SK-N-SH treated with all-trans-retinoic acid at 6 μM for 48 hours (cell line): Measurements from ENCODE around the gene KLK3.

ENCODE experiments used
- ATAC-seq: fragments of 200-7000 bp; cut with Tn5 transposase; 3 replicates; pipeline ENCODE4 v1.9.1; 2020; ENCODE audit warnings: mild to moderate bottlenecking, moderate library complexity
- ARNTL ChIP-seq: fragments of 450-650 bp; formaldehyde crosslinking; IDR thresholded peaks from 2 replicates; pipeline ENCODE4 v1.5.0; 2020; ENCODE audit warnings: low read depth, mild to moderate bottlenecking, moderate library complexity, borderline replicate concordance
- BACH2 ChIP-seq: fragments of 250-450 bp; sonication (Bioruptor Pico); IDR thresholded peaks from 2 replicates; pipeline ENCODE4 v1.9.0; 2021; ENCODE audit warnings: mild to moderate bottlenecking, borderline replicate concordance
- CREB5 ChIP-seq: fragments of 250-450 bp; sonication (Bioruptor Pico); IDR thresholded peaks from 2 replicates; pipeline ENCODE4 v1.5.1; 2020; ENCODE audit warnings: low read depth, mild to moderate bottlenecking, moderate library complexity
- CSDC2 ChIP-seq: fragments of 250-450 bp; sonication (Bioruptor Pico); IDR thresholded peaks from 2 replicates; pipeline ENCODE4 v1.5.0; 2020; ENCODE audit warnings: mild to moderate bottlenecking, moderate library complexity
- CSRNP3 ChIP-seq: fragments of 250-450 bp; sonication (Bioruptor Pico); IDR thresholded peaks from 2 replicates; pipeline ENCODE4 v1.5.1; 2021; ENCODE audit warnings: mild to moderate bottlenecking, moderate library complexity
- ESRRG ChIP-seq: fragments of 250-450 bp; sonication (Bioruptor Pico); IDR thresholded peaks from 2 replicates; pipeline ENCODE4 v1.6.1; 2021; ENCODE audit warnings: mild to moderate bottlenecking
- GLIS3 ChIP-seq: fragments of 250-450 bp; sonication (Bioruptor Pico); IDR thresholded peaks from 2 replicates; pipeline ENCODE4 v1.5.0; 2020; ENCODE audit warnings: mild to moderate bottlenecking, moderate library complexity
- ISL1 ChIP-seq: fragments of 250-450 bp; sonication (Bioruptor Pico); IDR thresholded peaks from 2 replicates; pipeline ENCODE4 v2.1.2; 2022; ENCODE audit warnings: mild to moderate bottlenecking, moderate library complexity
- OSR1 ChIP-seq: fragments of 250-450 bp; sonication (Bioruptor Pico); IDR thresholded peaks from 2 replicates; pipeline ENCODE4 v1.8.0; 2022; ENCODE audit warnings: moderate library complexity, mild to moderate bottlenecking, inconsistent platforms
- PATZ1 ChIP-seq: fragments of 250-450 bp; sonication (Bioruptor Pico); IDR thresholded peaks from 2 replicates; pipeline ENCODE4 v1.8.0; 2020; ENCODE audit warnings: mild to moderate bottlenecking, moderate library complexity, borderline replicate concordance
- POU6F1 ChIP-seq: fragments of 250-450 bp; sonication (Bioruptor Pico); IDR thresholded peaks from 2 replicates; pipeline ENCODE4 v1.8.0; 2021; ENCODE audit warnings: low read depth, mild to moderate bottlenecking, moderate library complexity, borderline replicate concordance
- PPARA ChIP-seq: fragments of 250-450 bp; sonication (Bioruptor Pico); IDR thresholded peaks from 2 replicates; pipeline ENCODE4 v1.5.0; 2020; ENCODE audit warnings: mild to moderate bottlenecking, borderline replicate concordance
- RARB ChIP-seq: fragments of 250-450 bp; sonication (Bioruptor Pico); IDR thresholded peaks from 2 replicates; pipeline ENCODE4 v1.8.0; 2021; ENCODE audit warnings: mild to moderate bottlenecking, moderate library complexity
- SNAI2 ChIP-seq: fragments of 250-450 bp; sonication (Bioruptor Pico); IDR thresholded peaks from 2 replicates; pipeline ENCODE4 v1.5.0; 2020; ENCODE audit warnings: mild to moderate bottlenecking, moderate library complexity
- TCF4 ChIP-seq: fragments of 250-450 bp; sonication (Bioruptor Pico); IDR thresholded peaks from 2 replicates; pipeline ENCODE4 v1.8.0; 2021; ENCODE audit warnings: mild to moderate bottlenecking, moderate library complexity, borderline replicate concordance
- TSHZ2 ChIP-seq: fragments of 250-450 bp; sonication (Bioruptor Pico); IDR thresholded peaks from 2 replicates; pipeline ENCODE4 v1.5.0; 2020; ENCODE audit warnings: mild to moderate bottlenecking, moderate library complexity
- ZC3H10 ChIP-seq: fragments of 250-450 bp; sonication (Bioruptor Pico); IDR thresholded peaks from 2 replicates; pipeline ENCODE4 v1.5.1; 2021; ENCODE audit warnings: mild to moderate bottlenecking, moderate library complexity
- ZFP3 ChIP-seq: fragments of 250-450 bp; sonication (Bioruptor Pico); IDR thresholded peaks from 2 replicates; pipeline ENCODE4 v1.5.0; 2020; ENCODE audit warnings: mild to moderate bottlenecking, moderate library complexity
- ZFP30 ChIP-seq: fragments of 450-650 bp; formaldehyde crosslinking; IDR thresholded peaks from 2 replicates; pipeline ENCODE4 v1.5.0; 2022; ENCODE audit warnings: mild to moderate bottlenecking, moderate library complexity
- ZNF8 ChIP-seq: fragments of 450-650 bp; formaldehyde crosslinking; IDR thresholded peaks from 2 replicates; pipeline ENCODE4 v1.5.0; 2020; ENCODE audit warnings: mild to moderate bottlenecking, moderate library complexity

KLK3 gene

GRCh38 chr19:50823389-50824042 lies 31.2 kb upstream of the KLK3 start, which contains the start of gene KLK1 (continued):
- TF ChIP-seq TSHZ2 (CRISPR knock-in tag) (no peak), ARNTL (CRISPR knock-in tag) (no peak), POU6F1 (no peak), ESRRG (CRISPR knock-in tag) (no peak), PPARA (CRISPR knock-in tag) (no peak)

GRCh38 chr19:50826492-50827240 lies 28.0 kb upstream of the KLK3 start:
- ATAC-seq: no peak
- TF ChIP-seq ARNTL (CRISPR knock-in tag) (no peak), PPARA (CRISPR knock-in tag) (no peak), OSR1 (CRISPR knock-in tag) (no peak), SNAI2 (CRISPR knock-in tag) (no peak), CSRNP3 (CRISPR knock-in tag) (no peak), ZFP3 (no peak), CSDC2 (CRISPR knock-in tag) (no peak), BACH2 (no peak), ISL1 (CRISPR knock-in tag) (no peak), CREB5 (no peak), ZC3H10 (CRISPR knock-in tag) (no peak), ZFP30 (CRISPR knock-in tag) (no peak)
- TF ChIP-seq, all 23 proteins: peak for 0

GRCh38 chr19:50827476-50827875 lies 27.2 kb upstream of the KLK3 start:
- TF ChIP-seq PATZ1 (no peak), ZNF8 (CRISPR knock-in tag) (no peak), RARB (CRISPR knock-in tag) (no peak), TCF4 (CRISPR knock-in tag) (no peak), GLIS3 (CRISPR knock-in tag) (no peak)
- ATAC-seq: no peak
